GM12873 (cell line): ENCODE data around the gene NRL.

Source experiments
- CTCF ChIP-seq: IDR thresholded peaks from 2 replicates; pipeline ENCODE4 v1.5.1; 2012; ENCODE audit warnings: low read depth, mild to moderate bottlenecking, moderate library complexity, low read length, control low read depth; ENCODE audit not compliant: insufficient read depth; ENCODE audit errors: missing control alignments

NRL gene

GRCh38 chr14:24087004-24087403, 27.7 kb downstream of the NRL start:
- TF ChIP-seq CTCF, result no peak

DNA sequence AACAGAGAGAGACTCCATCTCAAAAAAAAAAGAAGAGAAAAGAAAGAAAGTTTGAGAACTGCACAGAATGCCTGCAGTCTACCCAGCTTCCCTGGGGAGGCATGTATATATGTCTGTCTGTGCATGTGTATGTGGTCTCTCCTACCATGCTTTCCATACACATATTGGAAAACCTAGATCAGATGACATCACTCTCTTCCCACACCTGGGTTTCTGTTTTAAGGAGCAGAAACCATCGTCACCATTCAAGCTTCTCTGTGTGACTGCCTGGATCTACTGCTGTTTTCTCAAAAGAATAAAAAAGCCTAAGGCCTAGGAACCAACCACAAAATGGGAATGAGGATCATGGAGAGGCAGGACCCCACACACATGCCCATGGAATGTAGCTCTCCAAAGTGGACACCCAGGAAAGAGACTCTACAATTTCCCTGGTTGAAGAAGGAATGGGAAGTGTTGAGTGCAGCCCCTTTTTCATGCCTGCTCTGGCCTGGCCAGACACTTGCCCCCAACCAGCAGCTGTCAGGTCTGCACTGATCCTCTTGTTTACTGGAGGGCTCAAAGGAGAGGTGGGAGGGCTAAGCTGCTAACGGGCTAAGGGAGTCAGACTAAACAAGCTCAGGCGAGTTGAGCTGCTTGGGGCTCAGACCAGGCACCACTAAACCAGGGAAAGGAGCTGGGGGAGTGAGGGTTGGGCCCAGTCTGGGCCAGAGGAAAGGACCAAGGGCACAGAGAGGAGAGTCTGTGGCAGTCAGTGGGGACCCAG, 28.4 kb downstream of the NRL start:
- no peak for TF ChIP-seq CTCF

DNA sequence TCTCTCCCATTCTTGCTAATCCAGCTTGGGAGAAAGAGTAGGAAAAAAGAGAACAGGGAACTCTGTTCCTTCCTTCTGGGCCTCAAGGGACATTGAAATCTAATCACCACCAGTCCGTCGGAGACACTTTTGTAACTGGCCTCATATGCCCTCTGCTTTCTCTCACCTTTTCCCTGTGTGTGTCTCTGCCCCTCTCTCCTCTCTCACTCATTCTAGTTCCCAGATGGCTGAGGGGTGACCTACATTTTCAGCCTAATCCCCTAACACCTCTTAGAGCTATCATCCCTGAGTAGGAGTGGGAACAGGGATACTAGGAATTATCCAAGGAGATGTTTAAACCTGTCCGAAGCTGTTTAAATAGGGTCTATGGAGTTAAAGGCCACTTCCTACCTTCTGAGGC, 29.5 kb downstream of the NRL start:
- TF ChIP-seq CTCF, result no peak

GRCh38 chr14:24084440-24084839, 30.3 kb downstream of the NRL start:
- no peak for TF ChIP-seq CTCF

DNA sequence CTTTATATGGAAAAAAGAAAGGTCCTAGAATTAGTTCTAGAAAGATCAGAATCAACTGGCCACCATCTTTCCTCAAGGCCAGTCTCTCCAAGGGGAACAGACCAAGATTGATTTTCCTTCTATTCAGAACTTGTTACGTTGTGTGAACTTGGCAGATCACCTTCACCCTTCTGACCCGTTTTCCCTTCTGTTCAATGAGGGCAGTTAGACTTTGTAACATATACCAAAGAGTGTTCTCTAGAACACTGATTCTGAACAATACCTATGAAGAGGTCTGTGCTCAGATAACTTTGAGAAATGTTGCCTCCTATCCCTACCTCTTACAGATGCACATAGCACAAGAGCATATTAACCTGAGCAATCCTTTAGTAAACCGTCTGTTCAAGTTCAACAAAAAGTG, 31.3 kb downstream of the NRL start:
- TF ChIP-seq CTCF, result no peak

DNA sequence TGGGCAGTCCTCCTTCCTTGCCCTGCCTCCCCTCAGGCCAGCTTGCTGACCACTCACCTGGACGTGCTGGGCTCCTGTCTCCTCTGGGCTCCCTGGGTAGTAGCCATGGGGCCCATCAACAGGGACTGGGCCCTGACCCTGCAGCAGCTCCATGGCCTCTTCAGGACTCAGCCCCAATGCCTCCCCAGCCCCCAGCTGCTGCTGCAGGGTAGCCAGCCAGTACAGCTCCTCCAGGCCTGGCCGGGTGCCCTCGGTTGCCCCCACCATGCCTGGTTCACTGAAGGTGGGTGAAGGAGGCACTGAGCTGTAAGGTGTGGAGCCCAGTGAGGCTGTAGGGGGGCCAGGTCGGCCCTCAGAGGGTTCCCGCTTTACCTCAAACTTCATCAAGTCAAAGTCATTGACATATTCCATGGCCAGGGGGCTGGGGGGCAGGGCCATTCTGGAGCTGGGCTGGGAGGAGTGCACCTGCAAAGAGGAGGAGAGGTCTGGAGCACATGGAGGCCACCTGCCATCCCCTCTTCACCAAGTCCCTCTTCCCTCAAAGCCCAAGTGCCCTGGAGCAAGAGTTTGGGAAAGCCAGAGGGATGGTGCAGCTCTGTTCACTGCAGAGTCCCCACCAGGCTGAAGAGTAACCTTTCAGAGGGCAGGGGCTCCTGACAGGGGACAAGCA, 32.2 kb downstream of the NRL start:
- no peak for TF ChIP-seq CTCF

GRCh38 chr14:24081739-24082211, 33.0 kb downstream of the NRL start:
- TF ChIP-seq CTCF, result no peak
